IMR-90 (cell line): ENCODE data around the gene YJEFN3. TPM values are rescaled to one million over a fixed set of nuclear protein-coding genes. Genes with fewer than 3 reads are reported as not detected.

Experiments used
- ATAC-seq: fragments of 200-7000 bp; cut with Tn5 transposase; 2 replicates; pipeline ENCODE4 v1.9.1; 2020; ENCODE audit warnings: low read depth, mild to moderate bottlenecking, moderate library complexity
- BruUV-seq: library from RNA; stranded (reverse); fragments of 400-500 nt; replicated peaks from 2 replicates; lab custom pipeline; 2021; lab: Mats Ljungman, UMichigan
- CTCF ChIA-PET: fragments of 300-600 bp; formaldehyde crosslinking; extraction: SDS; loops from one replicate; lab custom pipeline; 2021; ENCODE audit warnings: antibody characterized with exemption; lab: Yijun Ruan, JAX
- POLR2A ChIA-PET: fragments of 300-600 bp; sonication (Branson Sonifier 250); formaldehyde crosslinking; loops from one replicate; lab custom pipeline; 2022; ENCODE audit warnings: antibody characterized with exemption; ENCODE audit not compliant: unreplicated experiment; lab: Charles Lee
- DNase-seq: peaks from one replicate; pipeline ENCODE4 v3.0.0; 2013
- H2AFZ ChIP-seq: replicated peaks from 2 replicates; pipeline ENCODE3; 2013; ENCODE audit warnings: low read length, mild to moderate bottlenecking; ENCODE audit not compliant: poor library complexity
- H2AK5ac ChIP-seq: 2 replicates; pipeline ENCODE4 v1.6.1; 2013; ENCODE audit warnings: low read depth, low read length, inconsistent platforms
- H2AK9ac ChIP-seq: replicated peaks from 2 replicates; pipeline ENCODE3; 2013; ENCODE audit warnings: mild to moderate bottlenecking, low read depth, low read length, moderate library complexity; ENCODE audit not compliant: poor library complexity
- H2BK120ac ChIP-seq: 2 replicates; pipeline ENCODE4 v1.6.1; 2013; ENCODE audit warnings: low read depth, low read length, inconsistent platforms
- H2BK15ac ChIP-seq: 3 replicates; pipeline ENCODE4 v1.6.1; 2013; ENCODE audit warnings: low read depth, low read length, inconsistent platforms
- H2BK20ac ChIP-seq: 2 replicates; pipeline ENCODE4 v1.6.1; 2013; ENCODE audit warnings: low read depth, mild to moderate bottlenecking, inconsistent platforms, low read length, moderate library complexity
- H2BK5ac ChIP-seq: 2 replicates; pipeline ENCODE4 v1.6.1; 2013; ENCODE audit warnings: mild to moderate bottlenecking, low read depth, low read length, inconsistent platforms; ENCODE audit not compliant: poor library complexity, severe bottlenecking
- H3K14ac ChIP-seq: replicated peaks from 2 replicates; pipeline ENCODE4 v1.6.1; 2013; ENCODE audit warnings: low read depth, low read length, inconsistent platforms
- H3K18ac ChIP-seq: 2 replicates; pipeline ENCODE4 v1.6.1; 2013; ENCODE audit warnings: low read depth, low read length, control low read depth
- H3K23ac ChIP-seq: 2 replicates; pipeline ENCODE4 v1.6.1; 2013; ENCODE audit warnings: low read depth, low read length, inconsistent platforms
- H3K27ac ChIP-seq: 2 replicates; pipeline ENCODE4 v1.5.1; 2013; ENCODE audit warnings: mild to moderate bottlenecking, control low read depth, low read length; ENCODE audit not compliant: insufficient read depth
- H3K27me3 ChIP-seq: 2 replicates; pipeline ENCODE4 v1.6.1; 2013; ENCODE audit warnings: low read length; ENCODE audit not compliant: control insufficient read depth, insufficient read depth
- H3K36me3 ChIP-seq: 2 replicates; pipeline ENCODE4 v1.6.1; 2013; ENCODE audit warnings: low read length, mixed read lengths; ENCODE audit not compliant: control insufficient read depth, insufficient read depth
- H3K4ac ChIP-seq: 2 replicates; pipeline ENCODE4 v1.6.1; 2013; ENCODE audit warnings: low read depth, low read length, inconsistent platforms
- H3K4me1 ChIP-seq: 2 replicates; pipeline ENCODE4 v1.6.1; 2013; ENCODE audit warnings: low read length, mixed read lengths; ENCODE audit not compliant: control insufficient read depth, insufficient read depth
- H3K4me2 ChIP-seq: 2 replicates; pipeline ENCODE4 v1.6.1; 2013; ENCODE audit warnings: low read depth, mild to moderate bottlenecking, control low read depth, low read length, moderate library complexity
- H3K4me3 ChIP-seq: 2 replicates; pipeline ENCODE4 v1.5.1; 2013; ENCODE audit warnings: low read depth, mild to moderate bottlenecking, control low read depth, low read length, moderate library complexity; ENCODE audit not compliant: insufficient read depth
- H3K56ac ChIP-seq: 2 replicates; pipeline ENCODE4 v1.6.1; 2013; ENCODE audit warnings: low read length, inconsistent platforms; ENCODE audit not compliant: insufficient read depth; ENCODE audit errors: extremely low read depth
- H3K79me1 ChIP-seq, 2 experiments: 2 replicates each; pipeline ENCODE4 v1.6.1; 2013; ENCODE audit warnings: low read length in 2 of 2, inconsistent platforms in 1 of 2, low read depth in 1 of 2
- H3K9ac ChIP-seq: 2 replicates; pipeline ENCODE4 v1.6.1; 2013; ENCODE audit warnings: low read depth, low read length, control low read depth
- H3K9me1 ChIP-seq: 2 replicates; pipeline ENCODE4 v1.6.1; 2013; ENCODE audit warnings: low read length, inconsistent platforms; ENCODE audit not compliant: insufficient read depth
- H3K9me3 ChIP-seq: 2 replicates; pipeline ENCODE4 v1.6.1; 2013; ENCODE audit warnings: low read length; ENCODE audit not compliant: control insufficient read depth, insufficient read depth
- H4K20me1 ChIP-seq: 2 replicates; pipeline ENCODE4 v1.6.1; 2013; ENCODE audit warnings: low read length, inconsistent platforms; ENCODE audit not compliant: insufficient read depth
- H4K5ac ChIP-seq: 2 replicates; pipeline ENCODE4 v1.6.1; 2013; ENCODE audit warnings: mild to moderate bottlenecking, low read depth, low read length, control low read depth
- H4K8ac ChIP-seq, 2 experiments: 2 replicates each; pipeline ENCODE4 v1.6.1; 2013; ENCODE audit warnings: low read depth in 2 of 2, low read length in 2 of 2, control low read depth in 1 of 2, inconsistent platforms in 1 of 2
- H4K91ac ChIP-seq: 2 replicates; pipeline ENCODE4 v1.6.1; 2013; ENCODE audit warnings: low read depth, low read length, inconsistent platforms; ENCODE audit not compliant: insufficient read depth
- BHLHE40 ChIP-seq: fragments of 150-350 bp; IDR thresholded peaks from 2 replicates; pipeline ENCODE4 v1.6.1; 2016; ENCODE audit warnings: mild to moderate bottlenecking, low read depth, low read length
- CEBPB ChIP-seq: IDR thresholded peaks from 2 replicates; pipeline ENCODE4 v1.6.1; 2012; ENCODE audit warnings: low read depth, low read length, improper control_type of control experiment
- CHD1 ChIP-seq: IDR thresholded peaks from 2 replicates; pipeline ENCODE4 v1.6.1; 2012; ENCODE audit warnings: low read depth, low read length, improper control_type of control experiment
- CTCF ChIP-seq: conservative IDR thresholded peaks from 2 replicates; pipeline ENCODE4 v1.5.1; 2012; ENCODE audit warnings: mild to moderate bottlenecking, low read depth, low read length, improper control_type of control experiment
- ELK1 ChIP-seq: fragments of 150-350 bp; IDR thresholded peaks from 2 replicates; pipeline ENCODE4 v1.6.1; 2016; ENCODE audit warnings: low read depth, mild to moderate bottlenecking, low read length, moderate library complexity, borderline replicate concordance
- FOS ChIP-seq: fragments of 150-350 bp; IDR thresholded peaks from 2 replicates; pipeline ENCODE4 v1.6.1; 2016; ENCODE audit warnings: low read depth, low read length
- MAFK ChIP-seq: IDR thresholded peaks from 2 replicates; pipeline ENCODE4 v1.6.1; 2012; ENCODE audit warnings: low read depth, low read length, improper control_type of control experiment
- MAZ ChIP-seq: IDR thresholded peaks from 2 replicates; pipeline ENCODE4 v1.6.1; 2012; ENCODE audit warnings: low read depth, mild to moderate bottlenecking, low read length, improper control_type of control experiment, moderate library complexity, borderline replicate concordance
- MXI1 ChIP-seq: IDR thresholded peaks from 2 replicates; pipeline ENCODE4 v1.6.1; 2012; ENCODE audit warnings: low read depth, mild to moderate bottlenecking, low read length, moderate library complexity, borderline replicate concordance
- NFE2L2 ChIP-seq: fragments of 150-350 bp; IDR thresholded peaks from 2 replicates; pipeline ENCODE4 v1.6.1; 2016; ENCODE audit warnings: low read depth, mild to moderate bottlenecking, low read length
- POLR2A ChIP-seq: IDR thresholded peaks from 2 replicates; pipeline ENCODE4 v1.6.1; 2012; ENCODE audit warnings: mild to moderate bottlenecking, low read depth, low read length
- RAD21 ChIP-seq: IDR thresholded peaks from 2 replicates; pipeline ENCODE4 v1.6.1; 2012; ENCODE audit warnings: low read length, improper control_type of control experiment
- RCOR1 ChIP-seq: IDR thresholded peaks from 2 replicates; pipeline ENCODE4 v1.6.1; 2012; ENCODE audit warnings: mild to moderate bottlenecking, low read length, improper control_type of control experiment; ENCODE audit not compliant: insufficient replicate concordance
- RFX5 ChIP-seq: IDR thresholded peaks from 2 replicates; pipeline ENCODE4 v1.8.0; 2012; ENCODE audit warnings: low read depth, mild to moderate bottlenecking, low read length, moderate library complexity
- SMC3 ChIP-seq: fragments of 150-350 bp; IDR thresholded peaks from 2 replicates; pipeline ENCODE4 v1.6.1; 2016; ENCODE audit warnings: low read depth, mild to moderate bottlenecking, antibody characterized with exemption, low read length, moderate library complexity
- USF2 ChIP-seq: fragments of 150-350 bp; IDR thresholded peaks from 2 replicates; pipeline ENCODE4 v1.6.1; 2017; ENCODE audit warnings: mild to moderate bottlenecking, antibody characterized with exemption, low read length, low read depth
- WGBS, 2 experiments: methylation state at CpG; one replicate each; pipeline versions ENCODE4 v1.1.5 to v1.1.7; 2013; ENCODE audit warnings: missing lambda C conversion rate in 2 of 2; ENCODE audit not compliant: insufficient read length in 1 of 2; ENCODE audit errors: extremely low coverage in 2 of 2; 5-methylcytosine and 5-hydroxymethylcytosine counted together
- dilution Hi-C: fragments of 300-500 bp; cut with HindIII; formaldehyde crosslinking; loops from one replicate; pipeline ENCODE4 v1.14.3; 2018; ENCODE audit warnings: low sequenced_read_pairs; ENCODE audit not compliant: unreplicated experiment
- in situ Hi-C: fragments of 300-500 bp; cut with MboI; formaldehyde crosslinking; loops from 3 replicates; pipeline ENCODE4 v1.14.3; 2019; ENCODE audit warnings: low sequenced_read_pairs, inconsistent platforms, mixed read lengths
- intact Hi-C: fragments of 100-400 bp; cut with micrococcal nuclease; formaldehyde crosslinking; loops from 2 replicates; pipeline ENCODE4 v1.10.0; 2022
- polyA plus RNA-seq, 3 experiments: library from polyadenylated mRNA; depleted of rRNA; stranded (reverse); fragments of >200 nt; gene quantifications; 2 replicates each; pipeline ENCODE4 v1.2.3, GENCODE V29; 2012; ENCODE audit warnings: low replicate concordance in 1 of 3
- total RNA-seq: library from RNA; depleted of rRNA; stranded (reverse); fragments of >200 nt; gene quantifications from 2 replicates; pipeline ENCODE4 v1.2.3, GENCODE V29; 2012

Gene YJEFN3
- total and polyA plus RNA-seq, 2 of the 4 experiments (the other 2 are of a cell fraction), result 0.72 to 4.0 TPM

GRCh38 chr19:19545707-19546106, 17.0 kb downstream of the YJEFN3 start:
- no TSS peak for BruUV-seq
- Histone ChIP-seq H3K14ac (no peak overlapping the region), H2BK15ac (no peak overlapping the region), H4K20me1 (no peaks in the 10 kb centered on the region; the same call in 1 of the 2 replicates), H3K18ac (no peak overlapping the region), H2AK9ac (no peak overlapping the region), H3K9me1 (no peaks in the 10 kb centered on the region), H3K56ac (no peak overlapping the region), H2BK20ac (no peak overlapping the region), H3K27me3 (peaks cover 15% of the 10 kb centered on the region; the same call in 1 of the 2 replicates), H3K4ac (no peak overlapping the region), H3K4me2 (no peak overlapping the region), H3K9me3 (no peaks in the 10 kb centered on the region), H2BK5ac (no peak overlapping the region), H3K79me1 (no peaks in the 10 kb centered on the region), H4K91ac (no peak overlapping the region), H4K5ac (no peak overlapping the region), H2BK120ac (no peak overlapping the region), H3K23ac (no peak overlapping the region), H3K27ac (no peak overlapping the region), H3K9ac (no peak overlapping the region), H3K36me3 (no peaks in the 10 kb centered on the region), H3K4me3 (no peak overlapping the region), H2AK5ac (no peak overlapping the region), H4K8ac (no peak overlapping the region), H3K4me1 (no peaks in the 10 kb centered on the region), H2AFZ (no peak overlapping the region)
- ChIA-PET CTCF (no interaction called here), POLR2A (no interaction called here)
- ATAC-seq (no peak), DNase-seq (no peak)
- in situ Hi-C loops, result loop anchor here (25.0 kb wide), 1 partner anchor 417 kb away; no protein-coding TSS in a partner anchor
- dilution Hi-C loops, result no loop called here
- TF ChIP-seq POLR2A (no peak), CEBPB (no peak), CTCF (no peak), RCOR1 (no peak), SMC3 (no peak), MAZ (no peak), CHD1 (no peak), BHLHE40 (no peak), MXI1 (no peak), RFX5 (no peak), MAFK (no peak), USF2 (no peak), NFE2L2 (no peak), ELK1 (no peak), RAD21 (no peak), FOS (no peak)
- intact Hi-C loops, result no loop called here
- WGBS, 2 experiments, result 95% methylated on average over 20 of the region's 23 CpGs; no CpG with 5 or more reads in 1 of the 2 experiments
